ENCODE measurements around the gene USB1. TPM values are rescaled to one million over a fixed set of nuclear protein-coding genes. Genes with fewer than 3 reads are reported as not detected.

Gene USB1
- total RNA-seq, 1 donor from 2014 or later: 100.0 TPM

GRCh38 chr16:58051821-58052603 is 50.8 kb downstream of the USB1 start:
- H3K27ac ChIP-seq (ENCODE audit: low read depth, low read length): no peak overlapping the region
- no peak overlapping the region for H3K4me3 ChIP-seq (ENCODE audit: insufficient read depth, low read depth, low read length)
- H3K27me3 ChIP-seq (ENCODE audit: insufficient read depth, low read length): peaks cover 3% of the 10 kb centered on the region
- no peak overlapping the region for H3K4me3 Mint-ChIP-seq (ENCODE audit: unreplicated experiment)
- H3K9me3 ChIP-seq (ENCODE audit: insufficient read depth, low read depth, low read length): no peaks in the 10 kb centered on the region
- H3K36me3 Mint-ChIP-seq (ENCODE audit: low read depth, unreplicated experiment): no peaks in the 10 kb centered on the region
- H3K4me1 ChIP-seq (ENCODE audit: insufficient read depth, low read length): no peaks in the 10 kb centered on the region
- no peaks in the 10 kb centered on the region for H3K79me2 ChIP-seq (ENCODE audit: insufficient read depth, low read length)
- H3K4me2 ChIP-seq (ENCODE audit: low read length): no peak overlapping the region
- DNase-seq (ENCODE audit: low read depth) (no peak), FAIRE-seq (no peak)
- no peak for TF ChIP-seq CTCF (IDR thresholded peaks at IDR 0.05; ENCODE audit: insufficient read depth, low read depth, low read length)
- TF ChIP-seq EZH2 (IDR thresholded peaks at IDR 0.05; ENCODE audit: insufficient read depth, low read length): no peak
- H3K9me3 Mint-ChIP-seq (ENCODE audit: unreplicated experiment): no peaks in the 10 kb centered on the region
- H3K4me1 Mint-ChIP-seq (ENCODE audit: low read depth, unreplicated experiment): peaks cover 2% of the 10 kb centered on the region
- no peak overlapping the region for H3K27ac Mint-ChIP-seq (ENCODE audit: unreplicated experiment)
- no peaks in the 10 kb centered on the region for H3K27me3 Mint-ChIP-seq (ENCODE audit: low read depth, unreplicated experiment)
- H3K36me3 ChIP-seq (ENCODE audit: insufficient read depth, low read length): no peaks in the 10 kb centered on the region
- no peak overlapping the region for H2AFZ ChIP-seq (ENCODE audit: low read depth, low read length)
- H4K20me1 ChIP-seq (ENCODE audit: insufficient read depth, low read length): no peaks in the 10 kb centered on the region
- no peak overlapping the region for H3K9ac ChIP-seq (ENCODE audit: low read length)

- no peaks in the 10 kb centered on the region for H3K36me3 Mint-ChIP-seq (ENCODE audit: low read depth, unreplicated experiment)
- no peaks in the 10 kb centered on the region for H3K79me2 ChIP-seq (ENCODE audit: insufficient read depth, low read length)
- H3K4me2 ChIP-seq (ENCODE audit: low read length): no peak overlapping the region
- no peak overlapping the region for H3K4me3 ChIP-seq (ENCODE audit: insufficient read depth, low read depth, low read length)
- TF ChIP-seq CTCF (IDR thresholded peaks at IDR 0.05; ENCODE audit: insufficient read depth, low read depth, low read length): no peak
- TF ChIP-seq EZH2 (IDR thresholded peaks at IDR 0.05; ENCODE audit: insufficient read depth, low read length): no peak
- peaks cover 10% of the 10 kb centered on the region for H3K27me3 ChIP-seq (ENCODE audit: insufficient read depth, low read length)
- no peak overlapping the region for H3K27ac ChIP-seq (ENCODE audit: low read depth, low read length)
- no peaks in the 10 kb centered on the region for H4K20me1 ChIP-seq (ENCODE audit: insufficient read depth, low read length)
- FAIRE-seq (no peak), DNase-seq (ENCODE audit: low read depth) (no peak)
- no peaks in the 10 kb centered on the region for H3K9me3 Mint-ChIP-seq (ENCODE audit: unreplicated experiment)
- H3K27me3 Mint-ChIP-seq (ENCODE audit: low read depth, unreplicated experiment): peaks cover 4% of the 10 kb centered on the region
- no peak overlapping the region for H2AFZ ChIP-seq (ENCODE audit: low read depth, low read length)
- H3K36me3 ChIP-seq (ENCODE audit: insufficient read depth, low read length): no peaks in the 10 kb centered on the region
- no peak overlapping the region for H3K27ac Mint-ChIP-seq (ENCODE audit: unreplicated experiment)
- H3K4me1 Mint-ChIP-seq (ENCODE audit: low read depth, unreplicated experiment): peaks cover 2% of the 10 kb centered on the region
- H3K4me1 ChIP-seq (ENCODE audit: insufficient read depth, low read length): no peaks in the 10 kb centered on the region
- no peak overlapping the region for H3K4me3 Mint-ChIP-seq (ENCODE audit: unreplicated experiment)
- no peak overlapping the region for H3K9ac ChIP-seq (ENCODE audit: low read length)
- no peaks in the 10 kb centered on the region for H3K9me3 ChIP-seq (ENCODE audit: insufficient read depth, low read depth, low read length)
Measured at GRCh38 chr16:58053682-58054005, 52.4 kb downstream of the USB1 start.

DNA sequence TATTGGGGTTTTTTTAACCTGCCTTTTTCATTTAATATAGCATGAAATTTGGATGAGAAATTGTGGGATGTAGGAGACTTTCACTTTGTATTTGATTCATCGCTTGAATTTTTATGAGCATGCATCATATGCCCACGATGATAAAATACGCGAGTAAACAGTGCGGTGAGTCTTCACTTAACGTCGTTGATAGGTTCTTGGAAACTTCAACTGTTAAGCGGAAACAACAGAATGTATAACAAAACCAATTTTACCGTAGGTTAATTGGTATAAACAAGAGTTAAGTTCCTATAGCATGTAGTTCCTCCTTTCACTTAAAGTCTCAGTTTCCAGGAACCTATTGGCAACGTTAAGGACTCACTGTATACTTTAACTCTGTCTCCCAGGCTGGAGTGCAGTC is 53.1 kb downstream of the USB1 start:
- TF ChIP-seq EZH2 (IDR thresholded peaks at IDR 0.05; ENCODE audit: insufficient read depth, low read length) (no peak), CTCF (IDR thresholded peaks at IDR 0.05; ENCODE audit: insufficient read depth, low read depth, low read length) (no peak)
- H3K27me3 Mint-ChIP-seq (ENCODE audit: low read depth, unreplicated experiment): peaks cover 4% of the 10 kb centered on the region
- no peaks in the 10 kb centered on the region for H3K9me3 ChIP-seq (ENCODE audit: insufficient read depth, low read depth, low read length)
- H3K4me3 Mint-ChIP-seq (ENCODE audit: unreplicated experiment): no peak overlapping the region
- DNase-seq (ENCODE audit: low read depth): no peak
- H3K4me1 Mint-ChIP-seq (ENCODE audit: low read depth, unreplicated experiment): peaks cover 2% of the 10 kb centered on the region
- no peaks in the 10 kb centered on the region for H3K36me3 ChIP-seq (ENCODE audit: insufficient read depth, low read length)
- H3K79me2 ChIP-seq (ENCODE audit: insufficient read depth, low read length): no peaks in the 10 kb centered on the region
- no peak overlapping the region for H3K27ac ChIP-seq (ENCODE audit: low read depth, low read length)
- no peaks in the 10 kb centered on the region for H3K9me3 Mint-ChIP-seq (ENCODE audit: unreplicated experiment)
- FAIRE-seq: no peak
- H3K27me3 ChIP-seq (ENCODE audit: insufficient read depth, low read length): peaks cover 10% of the 10 kb centered on the region
- H3K27ac Mint-ChIP-seq (ENCODE audit: unreplicated experiment): no peak overlapping the region
- H3K4me3 ChIP-seq (ENCODE audit: insufficient read depth, low read depth, low read length): no peak overlapping the region
- no peak overlapping the region for H2AFZ ChIP-seq (ENCODE audit: low read depth, low read length)
- H3K4me1 ChIP-seq (ENCODE audit: insufficient read depth, low read length): no peaks in the 10 kb centered on the region
- H3K4me2 ChIP-seq (ENCODE audit: low read length): no peak overlapping the region
- H3K36me3 Mint-ChIP-seq (ENCODE audit: low read depth, unreplicated experiment): no peaks in the 10 kb centered on the region
- no peaks in the 10 kb centered on the region for H4K20me1 ChIP-seq (ENCODE audit: insufficient read depth, low read length)
- H3K9ac ChIP-seq (ENCODE audit: low read length): no peak overlapping the region

Measured in astrocyte (in vitro differentiated cells and primary cell).